PC-9 (cell line): ENCODE results near the gene NF2.

Experiments
- CTCF ChIP-seq: fragments of 200-600 bp; sonication (generic); conservative IDR thresholded peaks from 2 replicates; pipeline ENCODE4 v1.6.1; 2017; ENCODE audit warnings: mixed run types, antibody characterized with exemption, mild to moderate bottlenecking, moderate library complexity
- EZH2 ChIP-seq: fragments of 200-600 bp; sonication (generic); IDR thresholded peaks from 2 replicates; pipeline ENCODE4 v1.8.0; 2017; ENCODE audit warnings: antibody characterized with exemption, low read depth

- TF ChIP-seq CTCF = no peak
- no peak for TF ChIP-seq EZH2
Measured at GRCh38 chr22:29719899-29720645, 116.6 kb downstream of the NF2 start, which contains the start of gene CABP7.
